ENCODE data around the gene TET2.

- TF ChIP-seq, protein P1, sequence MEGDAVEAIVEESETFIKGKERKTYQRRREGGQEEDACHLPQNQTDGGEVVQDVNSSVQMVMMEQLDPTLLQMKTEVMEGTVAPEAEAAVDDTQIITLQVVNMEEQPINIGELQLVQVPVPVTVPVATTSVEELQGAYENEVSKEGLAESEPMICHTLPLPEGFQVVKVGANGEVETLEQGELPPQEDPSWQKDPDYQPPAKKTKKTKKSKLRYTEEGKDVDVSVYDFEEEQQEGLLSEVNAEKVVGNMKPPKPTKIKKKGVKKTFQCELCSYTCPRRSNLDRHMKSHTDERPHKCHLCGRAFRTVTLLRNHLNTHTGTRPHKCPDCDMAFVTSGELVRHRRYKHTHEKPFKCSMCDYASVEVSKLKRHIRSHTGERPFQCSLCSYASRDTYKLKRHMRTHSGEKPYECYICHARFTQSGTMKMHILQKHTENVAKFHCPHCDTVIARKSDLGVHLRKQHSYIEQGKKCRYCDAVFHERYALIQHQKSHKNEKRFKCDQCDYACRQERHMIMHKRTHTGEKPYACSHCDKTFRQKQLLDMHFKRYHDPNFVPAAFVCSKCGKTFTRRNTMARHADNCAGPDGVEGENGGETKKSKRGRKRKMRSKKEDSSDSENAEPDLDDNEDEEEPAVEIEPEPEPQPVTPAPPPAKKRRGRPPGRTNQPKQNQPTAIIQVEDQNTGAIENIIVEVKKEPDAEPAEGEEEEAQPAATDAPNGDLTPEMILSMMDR (IDR thresholded peaks at IDR 0.05) = peak; percentile 17 to 22 (median 18)
- TF ChIP-seq POLR2A (IDR thresholded peaks at IDR 0.05) = no peak
Measured at GRCh38 chr4:105196523-105197145, 50.0 kb downstream of the TET2 start.

All from right lobe of liver (tissue), 4 donors.